ENCODE measurements around the gene RNF43. TPM values are rescaled to one million over a fixed set of nuclear protein-coding genes. Genes with fewer than 3 reads are reported as not detected.

RNF43 gene
- total RNA-seq, 1 experiment from 2014 or later, result 0.42 TPM

GRCh38 chr17:58375811-58376210 is 41.5 kb downstream of the RNF43 start:
- H2BK15ac ChIP-seq (ENCODE audit: low read depth, low read length), result no peak overlapping the region
- no peak overlapping the region for H2BK120ac ChIP-seq (ENCODE audit: low read depth, low read length, poor library complexity, severe bottlenecking)
- H3K79me2 ChIP-seq (ENCODE audit: insufficient read depth, low read length), result no peaks in the 10 kb centered on the region
- H3K18ac ChIP-seq (ENCODE audit: insufficient read length, low read depth, low read length), result no peak overlapping the region
- no peak overlapping the region for H3K56ac ChIP-seq (ENCODE audit: insufficient read length, low read depth, low read length)
- H3K9me3 ChIP-seq (ENCODE audit: control insufficient read depth, low read depth, low read length), result no peaks in the 10 kb centered on the region
- no peak overlapping the region for H4K91ac ChIP-seq (ENCODE audit: insufficient read length, low read depth, low read length)
- TF ChIP-seq CTCF (conservative IDR thresholded peaks at IDR 0.05), result no peak
- no peak overlapping the region for H4K8ac ChIP-seq (replicated peaks; ENCODE audit: insufficient read length, low read depth, low read length)
- H3K4me3 Mint-ChIP-seq, result no peak overlapping the region
- no peaks in the 10 kb centered on the region for H3K9me3 Mint-ChIP-seq
- no peak overlapping the region for H3K14ac ChIP-seq (ENCODE audit: insufficient read depth, low read length)
- no peak overlapping the region for H2AK5ac ChIP-seq (ENCODE audit: insufficient read length, low read length)
- no CpG with 5 or more reads among the region's 2 CpGs for WGBS (ENCODE audit: extremely low coverage, insufficient read length, low lambda C conversion rate)
- H2AFZ ChIP-seq (ENCODE audit: low read length), result no peak overlapping the region
- peak; percentile 57 for DNase-seq
- no peak overlapping the region for H4K5ac ChIP-seq (ENCODE audit: insufficient read length, low read depth, low read length)
- H3K27ac ChIP-seq (ENCODE audit: insufficient read length, low read depth, low read length), result no peak overlapping the region
- H3T11ph ChIP-seq (ENCODE audit: low read length), result no peak overlapping the region
- H2BK12ac ChIP-seq (ENCODE audit: insufficient read length, low read depth, low read length), result no peak overlapping the region
- no peaks in the 10 kb centered on the region for H4K20me1 ChIP-seq (ENCODE audit: control insufficient read depth, insufficient read depth, insufficient read length)
- H3K4me2 ChIP-seq (ENCODE audit: insufficient read depth, insufficient read length, low read length), result no peak overlapping the region
- no peaks in the 10 kb centered on the region for H3K23me2 ChIP-seq (ENCODE audit: insufficient read length, low read depth, low read length, poor library complexity, severe bottlenecking)
- H3K4me1 ChIP-seq (ENCODE audit: insufficient read depth, low read length), result peaks cover 11% of the 10 kb centered on the region; the same call in 1 of the 2 replicates
- H3K9ac ChIP-seq (ENCODE audit: extremely low read depth, insufficient read length, low read length), result no peak overlapping the region
- no peak overlapping the region for H3K4ac ChIP-seq (ENCODE audit: low read depth, low read length)
- no peaks in the 10 kb centered on the region for H3K27me3 ChIP-seq (ENCODE audit: insufficient read depth, low read length)
- H2BK5ac ChIP-seq (ENCODE audit: insufficient read length, low read length), result no peak overlapping the region
- H2BK20ac ChIP-seq (ENCODE audit: low read depth, low read length, poor library complexity, severe bottlenecking), result no peak overlapping the region
- H3K4me1 Mint-ChIP-seq, result peaks cover 33 to 36% of the 10 kb centered on the region in 2 experiments
- H3K23ac ChIP-seq (ENCODE audit: insufficient read length, low read depth, low read length), result no peak overlapping the region
- no peaks in the 10 kb centered on the region for H3K79me1 ChIP-seq (ENCODE audit: insufficient read depth, low read depth, low read length, poor library complexity, severe bottlenecking)
- peaks cover 4% of the 10 kb centered on the region; the same call in 1 of the 2 replicates for H3K27me3 Mint-ChIP-seq (ENCODE audit: low read depth)
- no peaks in the 10 kb centered on the region for H3K36me3 Mint-ChIP-seq (ENCODE audit: insufficient read depth in 1 of 3, low read depth in 3 of 3)
- H3K27ac Mint-ChIP-seq, result no peak overlapping the region
